ENCODE results near the gene PSMG3.

The PSMG3 gene

GRCh38 chr7:1579481-1580421, 9.9 kb upstream of the PSMG3 start:
- no peak for DNase-seq (ENCODE audit: low read depth)

GRCh38 chr7:1578513-1578912, 8.7 kb upstream of the PSMG3 start:
- no peak for DNase-seq (ENCODE audit: low read depth)

GRCh38 chr7:1576521-1577253, 6.9 kb upstream of the PSMG3 start:
- DNase-seq (ENCODE audit: low read depth) = no peak

GRCh38 chr7:1575809-1576208, 6.0 kb upstream of the PSMG3 start:
- DNase-seq (ENCODE audit: low read depth) = no peak

DNA sequence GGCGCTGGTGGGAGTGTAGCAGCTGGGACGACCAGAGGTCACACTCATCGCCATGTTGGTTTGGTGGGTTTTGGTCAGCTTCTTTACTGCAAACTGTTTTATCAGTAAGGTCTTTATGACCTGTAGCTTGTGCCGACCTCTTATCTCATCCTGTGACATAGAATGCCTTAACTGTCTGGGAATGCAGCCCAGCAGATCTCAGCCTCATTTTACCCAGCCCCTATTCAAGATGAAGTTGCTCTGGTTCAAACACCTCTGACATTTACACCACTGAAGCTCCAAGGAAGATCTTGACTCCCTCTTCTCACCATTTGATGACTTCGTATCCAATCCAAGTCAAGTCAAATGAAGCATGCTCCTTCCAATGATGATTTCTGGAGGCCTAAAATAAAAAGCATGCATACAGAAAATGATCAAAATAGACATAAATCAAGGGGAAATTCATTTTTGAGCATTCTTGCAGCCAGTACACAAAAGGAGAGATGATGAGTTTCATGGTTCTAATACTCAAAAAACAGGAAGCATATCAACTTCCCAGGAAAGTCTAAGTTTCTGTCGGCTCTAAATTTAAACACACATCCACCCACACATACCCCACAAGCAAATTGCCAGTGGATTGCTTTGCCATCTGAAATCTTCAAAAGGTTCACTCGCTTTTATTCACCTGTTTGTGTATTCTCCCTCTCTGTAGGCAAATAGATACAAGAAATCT, 2.4 kb upstream of the PSMG3 start:
- no peak for DNase-seq (ENCODE audit: low read depth)

DNA sequence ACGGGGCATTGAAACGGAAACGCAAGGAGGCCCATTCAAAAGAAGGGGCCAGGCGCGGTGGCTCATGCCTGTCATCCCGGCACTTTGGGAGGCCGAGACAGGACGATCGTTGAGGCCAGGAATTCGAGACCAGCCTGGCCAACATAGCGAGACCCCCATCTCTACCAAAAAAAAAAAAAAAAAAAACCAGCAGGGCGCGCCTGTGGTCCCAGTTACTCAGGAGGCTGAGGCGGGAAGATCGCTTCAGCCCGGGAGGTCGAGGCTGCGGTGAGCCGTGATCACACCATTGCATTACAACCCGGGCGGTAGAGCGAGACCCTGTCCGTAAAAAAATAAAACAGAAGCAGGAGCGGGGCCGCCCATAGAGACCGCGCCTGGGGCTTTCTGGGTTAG, 396 bp downstream of the PSMG3 start:
- no peak for DNase-seq (ENCODE audit: low read depth)

DNA sequence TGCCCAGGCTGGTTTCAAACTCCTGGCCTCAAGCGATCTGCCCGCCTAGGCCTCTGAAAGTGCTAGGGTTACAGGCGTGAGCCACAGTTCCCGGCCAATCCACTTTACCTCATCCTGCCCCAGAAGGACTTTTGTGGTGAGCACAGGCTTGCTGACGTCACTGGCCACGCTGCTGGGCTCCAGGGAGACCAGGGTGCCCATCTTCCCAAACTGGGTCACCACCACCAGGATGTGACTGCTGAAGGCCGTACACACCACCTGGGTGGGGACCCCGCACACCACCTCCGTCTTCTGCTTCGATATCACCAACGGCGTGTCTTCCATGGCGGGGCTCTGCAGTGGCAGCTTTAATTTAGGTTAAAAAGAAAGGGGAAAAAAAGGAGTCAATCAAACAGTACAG, 816 bp downstream of the PSMG3 start:
- no peak for DNase-seq (ENCODE audit: low read depth)

- DNase-seq (ENCODE audit: low read depth) = peak; percentile 31
Observed at GRCh38 chr7:1567896-1568510, 1.8 kb downstream of the PSMG3 start.

DNA sequence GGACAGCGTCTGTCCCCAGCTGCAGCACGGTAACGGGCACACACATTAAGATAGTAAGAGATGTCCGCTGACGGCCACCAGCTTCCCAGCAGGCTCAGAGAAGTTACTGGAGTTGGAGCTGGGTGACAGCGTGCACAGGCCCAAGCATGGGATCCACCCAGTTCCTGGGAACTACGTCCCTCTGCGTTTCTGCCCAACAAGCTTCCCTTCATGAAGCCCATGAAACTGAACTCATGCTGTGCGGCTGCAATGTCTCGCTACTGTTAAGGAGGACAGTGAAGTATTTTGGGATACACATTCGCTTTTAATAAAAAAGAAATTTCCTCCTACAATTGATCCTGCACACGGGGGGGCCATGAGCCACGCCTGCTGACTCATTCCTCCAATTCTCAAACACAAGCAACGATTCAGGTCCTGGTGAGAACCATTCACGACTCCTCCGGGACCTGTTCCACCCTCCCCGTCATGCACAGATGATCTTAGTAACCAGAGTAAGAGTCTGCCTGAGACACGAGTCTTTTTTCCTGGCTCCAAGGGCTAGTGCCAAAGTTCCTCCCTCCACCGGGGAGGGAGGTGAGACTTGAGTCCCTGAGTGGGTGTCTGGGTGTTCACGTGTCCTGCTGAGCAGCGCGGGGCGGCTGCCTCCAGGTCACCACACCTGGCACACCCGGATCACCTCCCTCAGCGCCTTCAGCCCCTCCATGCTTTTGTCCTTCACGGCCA, 2.6 kb downstream of the PSMG3 start:
- peak; percentile 53 for DNase-seq (ENCODE audit: low read depth)

DNA sequence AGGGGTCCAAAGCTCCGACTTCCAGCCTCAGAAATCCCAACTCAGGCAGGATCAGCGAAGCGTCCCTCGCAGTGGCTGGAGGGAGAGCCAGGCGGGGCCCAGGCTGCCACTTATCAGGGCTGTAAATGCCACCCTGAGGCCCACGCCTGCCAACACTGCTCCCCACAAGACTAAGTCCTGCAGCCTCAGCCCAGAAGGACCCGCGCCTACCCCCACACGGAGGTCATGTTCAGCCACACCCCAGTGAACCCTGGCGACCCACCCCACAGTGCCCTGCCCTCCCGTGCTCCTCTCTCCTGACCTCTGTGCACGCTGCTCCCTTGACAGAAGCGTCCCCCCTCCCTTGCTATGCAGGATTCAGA, 3.2 kb downstream of the PSMG3 start:
- no peak for DNase-seq (ENCODE audit: low read depth)

DNA sequence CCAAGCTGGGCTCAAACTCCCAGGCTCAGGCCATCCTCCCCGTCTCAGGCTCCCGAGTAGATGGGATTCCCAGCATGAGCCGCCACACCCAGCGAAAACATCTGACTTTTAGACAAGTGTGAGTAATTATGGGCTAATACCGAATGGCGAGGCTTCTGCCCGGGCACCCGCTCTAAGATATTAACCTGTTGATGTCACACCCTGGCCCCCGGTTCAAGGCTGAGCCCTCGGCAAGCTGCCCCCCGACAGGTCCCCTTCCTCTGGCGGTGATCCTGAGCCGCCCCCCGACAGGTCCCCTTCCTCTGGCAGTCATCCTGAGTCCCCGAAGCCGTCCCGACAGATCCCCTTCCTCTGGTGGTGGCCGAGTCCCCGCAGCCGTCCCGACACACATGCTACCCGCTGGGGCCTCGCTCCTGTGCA, 5.2 kb downstream of the PSMG3 start:
- no peak for DNase-seq (ENCODE audit: low read depth)

GRCh38 chr7:1563981-1564602, 5.7 kb downstream of the PSMG3 start:
- DNase-seq (ENCODE audit: low read depth) = no peak

DNA sequence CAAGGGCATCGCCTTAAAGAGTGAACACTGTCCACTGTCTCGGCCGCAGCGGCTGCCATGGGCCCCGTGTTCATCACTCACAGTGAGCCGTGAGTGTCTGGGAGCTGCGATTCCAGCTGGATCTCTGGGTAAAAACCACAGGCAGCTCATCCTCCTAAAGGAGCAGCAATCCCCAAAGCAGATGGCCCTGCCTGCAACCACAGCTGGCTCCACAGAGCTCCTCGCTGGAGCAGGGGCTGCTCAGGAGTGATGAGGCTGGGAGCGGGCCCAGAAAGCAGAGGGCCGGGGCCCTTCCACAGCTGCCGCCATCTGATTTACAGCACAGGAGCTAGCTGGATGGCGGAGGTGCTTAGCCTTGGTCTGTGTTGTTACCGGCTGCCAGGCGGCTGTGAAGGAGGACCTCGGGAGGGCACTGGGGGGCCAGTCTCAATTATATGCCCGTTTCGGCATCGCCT, 7.2 kb downstream of the PSMG3 start:
- no peak for DNase-seq (ENCODE audit: low read depth)

DNA sequence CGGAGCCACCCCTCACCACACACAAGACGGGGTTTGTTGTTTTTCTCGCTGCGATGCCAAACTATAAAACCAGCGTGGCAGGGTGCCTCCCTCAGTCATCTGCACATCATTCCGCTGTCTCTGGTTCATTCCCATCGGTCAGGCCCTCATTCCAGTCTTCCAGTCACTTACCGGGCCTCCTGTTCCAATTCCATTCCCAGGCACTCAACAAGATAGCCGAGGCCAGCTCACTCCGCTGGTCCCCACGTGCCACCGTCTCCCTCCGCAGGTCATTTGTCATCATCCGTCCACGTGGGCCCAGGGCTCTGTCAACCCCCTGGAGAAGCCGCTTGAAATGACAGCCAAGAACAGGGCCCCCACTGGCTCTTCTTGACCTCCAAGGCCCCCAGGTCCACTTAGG, 7.7 kb downstream of the PSMG3 start:
- DNase-seq (ENCODE audit: low read depth) = no peak

GRCh38 chr7:1561036-1561940, 8.5 kb downstream of the PSMG3 start:
- no peak for DNase-seq (ENCODE audit: low read depth)

- DNase-seq (ENCODE audit: low read depth) = no peak
Observed at GRCh38 chr7:1560620-1561031, 9.2 kb downstream of the PSMG3 start.

GRCh38 chr7:1559626-1560590, 9.9 kb downstream of the PSMG3 start:
- no peak for DNase-seq (ENCODE audit: low read depth)

DNA sequence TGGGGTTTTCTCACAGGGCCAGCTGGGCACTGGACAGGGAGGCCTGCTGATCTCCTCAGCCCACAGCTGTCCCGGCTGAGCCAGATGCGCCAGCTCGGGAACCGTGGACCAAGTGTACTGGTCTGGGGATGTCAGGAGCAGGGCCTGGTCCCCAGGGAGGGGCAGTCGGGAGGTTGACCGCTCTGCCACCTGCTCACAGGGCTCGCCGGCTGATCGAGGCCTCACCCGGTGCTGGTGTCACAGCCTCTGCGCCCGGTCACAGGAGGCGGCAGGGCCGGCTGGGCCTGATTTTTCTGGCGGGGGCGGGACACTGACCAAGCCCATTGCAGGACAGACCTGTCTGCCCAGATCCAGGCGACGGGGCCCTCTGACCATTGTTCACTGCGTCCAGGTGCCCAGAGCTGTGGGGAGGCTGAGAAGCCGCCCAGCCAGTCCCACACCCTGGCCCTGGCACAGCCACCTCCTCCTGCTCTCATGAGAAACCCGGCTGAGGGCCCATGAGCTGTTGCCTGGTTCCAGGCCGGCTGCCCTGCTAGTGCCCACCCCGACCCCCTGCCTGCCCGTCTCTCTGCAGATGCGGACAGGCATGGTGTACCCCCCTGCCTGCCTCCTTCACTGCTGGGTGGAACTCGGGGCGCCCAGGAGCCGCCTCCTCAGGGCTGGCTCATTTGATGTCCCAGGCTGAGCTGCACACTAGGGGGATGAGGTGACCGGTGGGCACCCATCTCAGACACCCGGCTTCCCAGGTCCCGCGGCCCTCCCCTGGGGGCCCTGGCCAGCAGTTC, 10.8 kb downstream of the PSMG3 start:
- no peak for DNase-seq (ENCODE audit: low read depth)

All from GM04503 (cell line).